ENCODE measurements around the gene GEN1.

GRCh38 chr2:17800219-17800618, 46.3 kb downstream of the GEN1 start:
- TF ChIP-seq CTCF (conservative IDR thresholded peaks at IDR 0.05; ENCODE audit: low read length) (no peak), EZH2phosphoT487 (IDR thresholded peaks at IDR 0.05; ENCODE audit: borderline replicate concordance) (no peak)
